H1 (cell line): Measurements from ENCODE around the gene CABP5. TPM values are rescaled to one million over a fixed set of nuclear protein-coding genes. Genes with fewer than 3 reads are reported as not detected.
A peak's percentile ranks its signal among the peaks of the same experiment; 100 is the strongest.

Source experiments
- CTCF ChIA-PET: fragments of 300-600 bp; sonication (Branson Sonifier 250); formaldehyde crosslinking; loops from one replicate; lab custom pipeline; 2021; ENCODE audit not compliant: partially characterized antibody; lab: Charles Lee
- POLR2A ChIA-PET: fragments of 300-600 bp; sonication (Branson Sonifier 250); formaldehyde crosslinking; loops from one replicate; lab custom pipeline; 2021; ENCODE audit warnings: inconsistent platforms; ENCODE audit not compliant: partially characterized antibody; lab: Charles Lee
- DNase-seq, 2 experiments: peaks; one replicate each; pipeline versions ENCODE4 v3.0.0 to v3.0.0-alpha.2; 2010 to 2022; ENCODE audit warnings: low spot score in 2 of 2, low read depth in 1 of 2, mixed read lengths in 1 of 2
- FAIRE-seq: peaks from 2 replicates; lab custom pipeline; 2011; peaks lifted over from hg19 to GRCh38; lab: Jason Lieb, UNC
- H2AFZ ChIP-seq: 2 replicates; pipeline ENCODE4 v1.8.1; 2012; ENCODE audit warnings: low read length, inconsistent platforms
- H2AK5ac ChIP-seq: 2 replicates; pipeline ENCODE4 v1.6.1; 2013; ENCODE audit warnings: low read depth, low read length
- H2BK120ac ChIP-seq: replicated peaks from 2 replicates; pipeline ENCODE3; 2013; ENCODE audit warnings: low read depth, low read length, inconsistent platforms
- H2BK12ac ChIP-seq: 2 replicates; pipeline ENCODE4 v1.6.1; 2013; ENCODE audit warnings: low read depth, low read length
- H2BK15ac ChIP-seq: 2 replicates; pipeline ENCODE4 v1.6.1; 2013; ENCODE audit warnings: low read length
- H2BK20ac ChIP-seq: 2 replicates; pipeline ENCODE4 v1.6.1; 2013; ENCODE audit warnings: low read length
- H2BK5ac ChIP-seq: 2 replicates; pipeline ENCODE4 v1.6.1; 2013; ENCODE audit warnings: low read depth, low read length
- H3K14ac ChIP-seq: 2 replicates; pipeline ENCODE4 v1.6.1; 2013; ENCODE audit warnings: inconsistent platforms; ENCODE audit not compliant: insufficient read length
- H3K18ac ChIP-seq: 2 replicates; pipeline ENCODE4 v1.6.1; 2013; ENCODE audit warnings: low read length; ENCODE audit errors: extremely low read depth
- H3K23ac ChIP-seq: 2 replicates; pipeline ENCODE4 v1.6.1; 2013; ENCODE audit warnings: inconsistent platforms; ENCODE audit not compliant: insufficient read length
- H3K23me2 ChIP-seq: 2 replicates; pipeline ENCODE4 v1.6.1; 2013; ENCODE audit warnings: low read depth, low read length
- H3K27ac ChIP-seq: 2 replicates; pipeline ENCODE4 v1.6.1; 2011; ENCODE audit warnings: low read depth, low read length, inconsistent platforms
- H3K27me3 ChIP-seq, 4 experiments: replicated peaks in 1 of 4; 1 replicate in 1 of 4; 2 replicates in 3 of 4; pipeline versions ENCODE4 v1.6.1 to v1.8.1; 2011 to 2013; ENCODE audit warnings: low read length in 3 of 4, mild to moderate bottlenecking in 3 of 4, inconsistent platforms in 2 of 4, mixed read lengths in 2 of 4, moderate library complexity in 1 of 4; ENCODE audit not compliant: control insufficient read depth in 3 of 4, insufficient read depth in 3 of 4; ENCODE audit errors: extremely low read depth in 1 of 4
- H3K36me3 ChIP-seq, 4 experiments: 2 replicates each; pipeline versions ENCODE4 v1.6.1 to v1.8.1; 2011 to 2013; ENCODE audit warnings: mild to moderate bottlenecking in 4 of 4, low read length in 3 of 4, moderate library complexity in 2 of 4, control low read depth in 1 of 4, inconsistent platforms in 1 of 4; ENCODE audit not compliant: insufficient read depth in 4 of 4, control insufficient read depth in 2 of 4
- H3K4ac ChIP-seq: replicated peaks from 2 replicates; pipeline ENCODE3; 2013; ENCODE audit warnings: low read length, low read depth, mixed read lengths, inconsistent platforms; ENCODE audit not compliant: insufficient read length
- H3K4me1 ChIP-seq, 4 experiments: replicated peaks in 1 of 4; 1 replicate in 1 of 4; 2 replicates in 3 of 4; pipeline versions ENCODE4 v1.6.1 to v1.8.1; 2011 to 2013; ENCODE audit warnings: low read length in 3 of 4, inconsistent platforms in 2 of 4, mixed read lengths in 1 of 4; ENCODE audit not compliant: insufficient read depth in 4 of 4, control insufficient read depth in 3 of 4
- H3K4me2 ChIP-seq, 2 experiments: 2 replicates each; pipeline versions ENCODE4 v1.6.1 to v1.8.1; 2011 to 2013; ENCODE audit warnings: low read depth in 2 of 2, low read length in 2 of 2, control low read depth in 1 of 2, inconsistent platforms in 1 of 2, mild to moderate bottlenecking in 1 of 2; ENCODE audit not compliant: insufficient read depth in 1 of 2
- H3K4me3 ChIP-seq, 4 experiments: fragments of 200-600, 300-600 bp in 1 of 4; sonication (generic), shearing (Covaris generic), sonication (Bioruptor Twin) in 1 of 4; 2 replicates each; pipeline versions ENCODE4 v1.5.1 to v1.8.1; 2011 to 2016; ENCODE audit warnings: low read length in 4 of 4, low read depth in 3 of 4, control low read depth in 2 of 4, inconsistent platforms in 2 of 4, mild to moderate bottlenecking in 2 of 4, mixed read lengths in 1 of 4, moderate library complexity in 1 of 4; ENCODE audit not compliant: insufficient read depth in 2 of 4; ENCODE audit errors: extremely low read depth in 1 of 4
- H3K56ac ChIP-seq: replicated peaks from 2 replicates; pipeline ENCODE3; 2013; ENCODE audit warnings: low read depth, mild to moderate bottlenecking, mixed read lengths, low read length, inconsistent platforms; ENCODE audit not compliant: insufficient read length
- H3K79me1 ChIP-seq: 2 replicates; pipeline ENCODE4 v1.6.1; 2013; ENCODE audit warnings: low read depth, low read length, control low read depth
- H3K79me2 ChIP-seq, 2 experiments: 2 replicates each; pipeline versions ENCODE4 v1.6.1 to v1.8.1; 2012 to 2013; ENCODE audit warnings: low read length in 2 of 2, mild to moderate bottlenecking in 2 of 2, inconsistent platforms in 1 of 2; ENCODE audit not compliant: insufficient read depth in 2 of 2, control insufficient read depth in 1 of 2
- H3K9ac ChIP-seq, 4 experiments: replicated peaks in 1 of 4; 1 replicate in 1 of 4; 2 replicates in 3 of 4; pipeline versions ENCODE4 v1.6.1 to v1.8.1; 2011 to 2013; ENCODE audit warnings: low read depth in 3 of 4, low read length in 3 of 4, control low read depth in 2 of 4, mild to moderate bottlenecking in 2 of 4, moderate library complexity in 2 of 4, inconsistent platforms in 1 of 4; ENCODE audit errors: extremely low read depth in 1 of 4
- H3K9me3 ChIP-seq, 2 experiments: 2 replicates each; pipeline versions ENCODE4 v1.6.1 to v1.8.1; 2012 to 2013; ENCODE audit warnings: mild to moderate bottlenecking in 2 of 2, moderate library complexity in 2 of 2, control low read depth in 1 of 2, inconsistent platforms in 1 of 2, low read depth in 1 of 2, low read length in 1 of 2, mixed read lengths in 1 of 2; ENCODE audit not compliant: insufficient read depth in 2 of 2
- H4K20me1 ChIP-seq, 2 experiments: replicated peaks in 1 of 2; 2 replicates each; pipeline versions ENCODE3 to v1.8.1; 2011 to 2013; ENCODE audit warnings: inconsistent platforms in 2 of 2, low read length in 2 of 2, mild to moderate bottlenecking in 1 of 2; ENCODE audit not compliant: insufficient read depth in 2 of 2, control insufficient read depth in 1 of 2
- H4K5ac ChIP-seq: 2 replicates; pipeline ENCODE4 v1.6.1; 2013; ENCODE audit warnings: low read length, low read depth, mixed read lengths, inconsistent platforms; ENCODE audit not compliant: insufficient read length
- H4K8ac ChIP-seq: 2 replicates; pipeline ENCODE4 v1.8.0; 2013; ENCODE audit warnings: mild to moderate bottlenecking, moderate library complexity, low read length, inconsistent platforms; ENCODE audit not compliant: insufficient read depth; ENCODE audit errors: extremely low read depth
- H4K91ac ChIP-seq: replicated peaks from 2 replicates; pipeline ENCODE3; 2013; ENCODE audit warnings: low read length, mixed read lengths, inconsistent platforms; ENCODE audit not compliant: insufficient read length
- EP300 ChIP-seq, 2 experiments: IDR thresholded peaks; 1 replicate in 1 of 2; 2 replicates in 1 of 2; pipeline ENCODE4 v1.6.1; 2011 to 2012; ENCODE audit warnings: low read depth in 2 of 2, low read length in 2 of 2, mild to moderate bottlenecking in 2 of 2, borderline replicate concordance in 1 of 2, inconsistent platforms in 1 of 2, moderate library complexity in 1 of 2
- KDM1A ChIP-seq: fragments of 200-600, 300-600 bp; sonication (generic); IDR thresholded peaks from 2 replicates; pipeline ENCODE4 v1.7.1; 2016; ENCODE audit warnings: mild to moderate bottlenecking, low read length, borderline replicate concordance
- WGBS, 2 experiments: shearing (Covaris generic) in 1 of 2; methylation state at CpG; one replicate each; pipeline versions ENCODE4 v1.1.6 to v1.1.7; 2013 to 2015; ENCODE audit warnings: low lambda C conversion rate in 2 of 2, mixed read lengths in 2 of 2, inconsistent platforms in 1 of 2, low coverage in 1 of 2, missing lambda C conversion rate in 1 of 2; ENCODE audit not compliant: insufficient replicate concordance in 2 of 2, insufficient coverage in 1 of 2, insufficient read length in 1 of 2; ENCODE audit errors: extremely low coverage in 1 of 2, missing lambda C conversion rate in 1 of 2; 5-methylcytosine and 5-hydroxymethylcytosine counted together
- polyA plus RNA-seq, 7 experiments: library from polyadenylated mRNA; depleted of rRNA in 3 of 7; stranded (reverse) in 5 of 7; unstranded in 2 of 7; fragments of >200 nt in 5 of 7; fragments of 200-250 nt in 2 of 7; gene quantifications; 1 replicate in 5 of 7; 2 replicates in 1 of 7; 4 replicates in 1 of 7; pipeline versions ENCODE4 v1.2.1 to v1.2.3, GENCODE V29; 2011 to 2013; ENCODE audit warnings: missing spikeins in 2 of 7, mixed read lengths in 2 of 7
- total RNA-seq: library from RNA; stranded (reverse); fragmentation: NEBNext Ultra II Directional; extraction: Animal tissue kit (Norgen Biotek cat#: 25700); gene quantifications from 2 replicates; pipeline ENCODE4 v1.2.1, GENCODE V29; 2021

CABP5 gene
- total and polyA plus RNA-seq, 2 of the 8 experiments (the other 6 are each of a cell fraction or from before 2014, with no cell fraction given): not detected

GRCh38 chr19:48041877-48042580 lies 1.9 kb downstream of the CABP5 start:
- no peaks in the 10 kb centered on the region for H4K20me1 ChIP-seq
- no peak overlapping the region for H3K27ac ChIP-seq
- no peak overlapping the region for H2BK5ac ChIP-seq
- ChIA-PET POLR2A (no interaction called here), CTCF (no interaction called here)
- no peak overlapping the region for H3K4me2 ChIP-seq
- H2BK12ac ChIP-seq: no peak overlapping the region
- H3K4me1 ChIP-seq: no peaks in the 10 kb centered on the region
- H2BK15ac ChIP-seq: no peak overlapping the region
- TF ChIP-seq KDM1A (peak; percentile 72; the same call in 1 of the 2 replicates), EP300 (IDR thresholded peaks at IDR 0.05; ENCODE audit: borderline replicate concordance in 1 of 2, low read depth in 2 of 2, low read length in 2 of 2) (no peak)
- no peaks in the 10 kb centered on the region for H3K36me3 ChIP-seq
- no peak overlapping the region for H2BK120ac ChIP-seq
- H3K79me2 ChIP-seq: no peaks in the 10 kb centered on the region
- no peak overlapping the region for H2AFZ ChIP-seq
- no peak overlapping the region for H3K23ac ChIP-seq
- H2BK20ac ChIP-seq: no peak overlapping the region
- no peak overlapping the region for H2AK5ac ChIP-seq
- WGBS, 2 experiments: 73% methylated on average over 2 of the region's 2 CpGs; no CpG with 5 or more reads in 1 of the 2 experiments
- FAIRE-seq: no peak
- H4K5ac ChIP-seq: no peak overlapping the region
- H3K4ac ChIP-seq: no peak overlapping the region
- no peak overlapping the region for H3K9ac ChIP-seq
- peaks cover under 1 to 2% of the 10 kb centered on the region in 2 experiments; a peak in 2 of 4 replicates for H3K9me3 ChIP-seq
- H3K23me2 ChIP-seq: peaks cover 2% of the 10 kb centered on the region; the same call in 1 of the 2 replicates
- no peak overlapping the region for H4K91ac ChIP-seq
- no peak for DNase-seq
- H3K79me1 ChIP-seq: no peaks in the 10 kb centered on the region
- no peak overlapping the region for H3K56ac ChIP-seq
- H3K14ac ChIP-seq: no peak overlapping the region
- H4K8ac ChIP-seq: no peak overlapping the region
- H3K27me3 ChIP-seq: no peaks in the 10 kb centered on the region
- H3K18ac ChIP-seq: no peak overlapping the region
- H3K4me3 ChIP-seq: no peak overlapping the region
